HepG2 (cell line): ENCODE measurements around the gene LSM14B. TPM values are rescaled to one million over a fixed set of nuclear protein-coding genes. Genes with fewer than 3 reads are reported as not detected.

Source experiments
- BRCA1 ChIP-seq: sonication (generic); formaldehyde crosslinking; IDR thresholded peaks from 2 replicates; pipeline ENCODE4 v1.4.0; 2020; ENCODE audit warnings: missing genetic modification reagents
- CHCHD3 ChIP-seq: sonication (generic); formaldehyde crosslinking; IDR thresholded peaks from 2 replicates; pipeline ENCODE4 v1.8.0; 2022; ENCODE audit warnings: mild to moderate bottlenecking, missing genetic modification reagents, moderate library complexity
- GABPA ChIP-seq, 2 experiments: IDR thresholded peaks; 2 replicates each; pipeline ENCODE4 v1.6.1; 2011 to 2016; ENCODE audit warnings: low read depth in 2 of 2, low read length in 1 of 2, missing biosample characterization in 1 of 2, missing genetic modification characterization in 1 of 2
- HES4 ChIP-seq: sonication (generic); formaldehyde crosslinking; IDR thresholded peaks from 2 replicates; pipeline ENCODE4 v1.9.0; 2021; ENCODE audit warnings: mild to moderate bottlenecking, missing genetic modification reagents, borderline replicate concordance
- KLF15 ChIP-seq: sonication (generic); formaldehyde crosslinking; IDR thresholded peaks from 2 replicates; pipeline ENCODE4 v1.8.1; 2023; ENCODE audit warnings: borderline replicate concordance, mild to moderate bottlenecking, inconsistent platforms, missing genetic modification reagents, mixed read lengths
- NCOA1 ChIP-seq: sonication (generic); formaldehyde crosslinking; IDR thresholded peaks from 2 replicates; pipeline ENCODE4 v1.9.0; 2021; ENCODE audit warnings: missing genetic modification reagents
- NFE2L1 ChIP-seq: sonication (generic); formaldehyde crosslinking; IDR thresholded peaks from 2 replicates; pipeline ENCODE4 v1.4.0; 2020; ENCODE audit warnings: missing genetic modification reagents, mild to moderate bottlenecking, borderline replicate concordance
- NKX3-1 ChIP-seq: sonication (generic); formaldehyde crosslinking; IDR thresholded peaks from 2 replicates; pipeline ENCODE4 v1.5.0; 2020; ENCODE audit warnings: missing genetic modification reagents
- NR2C2 ChIP-seq: sonication (generic); formaldehyde crosslinking; IDR thresholded peaks from 2 replicates; pipeline ENCODE4 v1.4.0; 2020; ENCODE audit warnings: missing genetic modification reagents, mild to moderate bottlenecking, moderate library complexity, borderline replicate concordance
- PHF8 ChIP-seq: sonication (generic); formaldehyde crosslinking; IDR thresholded peaks from 2 replicates; pipeline ENCODE4 v1.5.0; 2020; ENCODE audit warnings: missing genetic modification reagents
- POLR2AphosphoS2 ChIP-seq: IDR thresholded peaks from 2 replicates; pipeline ENCODE4 v1.6.1; 2011; ENCODE audit warnings: low read depth, low read length, improper control_type of control experiment
- SIN3A ChIP-seq: IDR thresholded peaks from 2 replicates; pipeline ENCODE4 v1.6.1; 2011; ENCODE audit warnings: low read depth, mild to moderate bottlenecking, control low read depth, low read length, borderline replicate concordance
- SMARCC2 ChIP-seq: fragments of 450-650 bp; IDR thresholded peaks from 2 replicates; pipeline ENCODE4 v1.6.1; 2017; ENCODE audit warnings: antibody characterized with exemption, mild to moderate bottlenecking
- TSC22D2 ChIP-seq: sonication (generic); formaldehyde crosslinking; IDR thresholded peaks from 2 replicates; pipeline ENCODE4 v1.5.1; 2020; ENCODE audit warnings: missing genetic modification reagents, mild to moderate bottlenecking, borderline replicate concordance
- YY1 ChIP-seq: IDR thresholded peaks from 2 replicates; pipeline ENCODE4 v1.6.1; 2011; ENCODE audit warnings: low read length, low read depth, moderate library complexity, mild to moderate bottlenecking; ENCODE audit not compliant: insufficient read depth, insufficient replicate concordance
- ZBTB7A ChIP-seq: sonication (generic); formaldehyde crosslinking; IDR thresholded peaks from 2 replicates; pipeline ENCODE4 v1.8.0; 2022; ENCODE audit warnings: mild to moderate bottlenecking, missing genetic modification reagents
- ZC3H13 ChIP-seq: sonication (generic); formaldehyde crosslinking; IDR thresholded peaks from 2 replicates; pipeline ENCODE4 v1.8.1; 2023; ENCODE audit warnings: mild to moderate bottlenecking, missing genetic modification reagents, moderate library complexity
- ZNF333 ChIP-seq: sonication (generic); formaldehyde crosslinking; IDR thresholded peaks from 2 replicates; pipeline ENCODE4 v1.4.0; 2020; ENCODE audit warnings: mild to moderate bottlenecking, missing genetic modification reagents, borderline replicate concordance
- ZNF33A ChIP-seq: sonication (generic); formaldehyde crosslinking; IDR thresholded peaks from 2 replicates; pipeline ENCODE4 v1.5.1; 2020; ENCODE audit warnings: missing genetic modification reagents, mild to moderate bottlenecking, moderate library complexity, borderline replicate concordance
- ZNF343 ChIP-seq: sonication (generic); formaldehyde crosslinking; IDR thresholded peaks from 2 replicates; pipeline ENCODE4 v1.4.0; 2020; ENCODE audit warnings: mild to moderate bottlenecking, missing genetic modification reagents
- ZNF563 ChIP-seq: sonication (generic); formaldehyde crosslinking; IDR thresholded peaks from 2 replicates; pipeline ENCODE4 v1.8.0; 2022; ENCODE audit warnings: mild to moderate bottlenecking, moderate library complexity, missing genetic modification reagents
- ZNF709 ChIP-seq: sonication (generic); formaldehyde crosslinking; IDR thresholded peaks from 2 replicates; pipeline ENCODE4 v1.5.0; 2020; ENCODE audit warnings: mild to moderate bottlenecking, missing genetic modification reagents
- polyA plus RNA-seq, 8 experiments: library from polyadenylated mRNA; depleted of rRNA in 3 of 8; stranded (reverse) in 7 of 8; unstranded in 1 of 8; fragments of >200 nt; fragmentation: Illumina TruSeq in 4 of 8; extraction: Trizol in 4 of 8; gene quantifications; 2 replicates each; pipeline versions ENCODE4 v1.2.1 to v1.2.3, GENCODE V29; 2011 to 2016; ENCODE audit warnings: low read depth in 4 of 8, missing spikeins in 1 of 8, mixed read lengths in 1 of 8; ENCODE audit not compliant: insufficient read depth in 1 of 8
- total RNA-seq, 5 experiments: library from RNA; depleted of rRNA; stranded (reverse); fragments of >200 nt; fragmentation: Illumina TruSeq; extraction: Trizol; gene quantifications; 2 replicates each; pipeline ENCODE4 v1.2.3, GENCODE V29; 2016; ENCODE audit warnings: low read depth in 1 of 5
- TF ChIP-seq, protein P1 (sequence below): sonication (generic); formaldehyde crosslinking; IDR thresholded peaks from 2 replicates; pipeline ENCODE4 v1.5.1; 2020; ENCODE audit warnings: missing genetic modification reagents, mild to moderate bottlenecking, borderline replicate concordance
- TF ChIP-seq, protein P2 (sequence below): sonication (generic); formaldehyde crosslinking; conservative IDR thresholded peaks from 2 replicates; pipeline ENCODE4 v1.8.0; 2022; ENCODE audit warnings: mild to moderate bottlenecking, moderate library complexity, missing genetic modification reagents
- TF ChIP-seq, protein P3 (sequence below): sonication (generic); formaldehyde crosslinking; IDR thresholded peaks from 2 replicates; pipeline ENCODE4 v1.5.1; 2020; ENCODE audit warnings: missing genetic modification reagents, mild to moderate bottlenecking, borderline replicate concordance

LSM14B gene
- total and polyA plus RNA-seq, 2 of the 13 experiments (the other 11 are each of a cell fraction or from before 2014, with no cell fraction given): 43.3 to 79.2 TPM

DNA sequence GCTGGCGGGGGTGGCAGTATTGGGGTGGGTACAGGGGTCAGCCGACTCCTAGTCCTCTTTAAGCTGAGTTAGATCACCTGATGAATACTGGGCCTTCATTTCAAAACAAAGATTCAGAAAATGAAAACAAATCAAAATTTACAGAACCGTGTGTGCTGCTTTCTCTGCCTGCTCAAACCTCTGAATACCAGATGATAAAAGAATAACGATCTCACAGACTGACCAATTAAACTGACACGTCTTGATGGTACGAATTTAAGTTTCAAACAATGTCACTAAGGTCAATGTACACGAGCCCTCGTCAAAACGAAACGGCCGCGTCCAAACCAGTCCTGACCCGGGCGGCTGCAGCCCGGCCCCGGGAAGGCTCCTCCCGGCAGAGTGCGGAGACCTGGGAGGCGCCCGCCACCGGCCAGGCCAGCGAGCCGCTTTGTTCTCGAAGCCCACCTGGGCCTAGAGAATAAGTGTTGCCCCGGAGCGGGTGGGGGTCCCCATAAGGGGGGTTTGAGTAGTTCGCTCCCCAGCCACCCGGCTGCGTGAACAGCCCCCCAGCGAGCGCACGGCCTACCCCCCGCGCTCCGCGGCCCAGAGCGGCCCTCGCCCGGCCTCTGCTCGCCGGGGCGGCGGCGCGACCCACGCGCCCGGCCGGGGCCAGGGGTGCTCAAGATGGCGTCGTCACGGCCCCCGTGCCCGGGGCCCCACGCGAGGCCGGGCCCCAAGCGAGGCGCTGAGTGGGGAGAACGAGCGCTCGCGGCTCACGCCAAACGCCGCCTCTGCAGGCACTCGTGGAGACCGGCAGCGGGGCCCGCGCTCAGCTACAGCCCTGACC lies 20.2 kb downstream of the LSM14B start (continued):
- TF ChIP-seq ZNF563 (CRISPR knock-in tag) (peak; percentile 66; the same call in 1 of the 2 replicates), ZNF33A (CRISPR knock-in tag) (no peak), TSC22D2 (CRISPR knock-in tag) (no peak), NFE2L1 (0 out of 2 replicates have a peak, but pooled peaks have one; percentile 48), GABPA (IDR thresholded peaks at IDR 0.05; ENCODE audit: low read depth, low read length) (no peak), GABPA (CRISPR knock-in tag; IDR thresholded peaks at IDR 0.05; ENCODE audit: low read depth) (no peak), NKX3-1 (CRISPR knock-in tag) (peak; percentile 22; the same call in 1 of the 2 replicates), POLR2AphosphoS2 (peak; percentile 53; the same call in 1 of the 2 replicates), SMARCC2 (no peak), ZC3H13 (CRISPR knock-in tag) (peak; percentile 5; the same call in 1 of the 2 replicates), BRCA1 (CRISPR knock-in tag) (no peak), ZNF333 (CRISPR knock-in tag) (no peak), NCOA1 (CRISPR knock-in tag) (peak; percentile 56; the same call in 1 of the 2 replicates), ZNF709 (CRISPR knock-in tag) (peak; percentile 18; the same call in 1 of the 2 replicates), HES4 (CRISPR knock-in tag) (0 out of 2 replicates have a peak, but pooled peaks have one; percentile 15), CHCHD3 (0 out of 2 replicates have a peak, but pooled peaks have one; percentile 31), ZBTB7A (CRISPR knock-in tag) (0 out of 2 replicates have a peak, but pooled peaks have one; percentile 8), YY1 (peak; percentile 74), SIN3A (peak; percentile 0; the same call in 1 of the 2 replicates), KLF15 (CRISPR knock-in tag) (no peak), ZNF343 (CRISPR knock-in tag) (no peak), PHF8 (CRISPR knock-in tag) (peak; percentile 55; the same call in 1 of the 2 replicates), NR2C2 (CRISPR knock-in tag) (peak; percentile 9; the same call in 1 of the 2 replicates)
- TF ChIP-seq, protein P1, sequence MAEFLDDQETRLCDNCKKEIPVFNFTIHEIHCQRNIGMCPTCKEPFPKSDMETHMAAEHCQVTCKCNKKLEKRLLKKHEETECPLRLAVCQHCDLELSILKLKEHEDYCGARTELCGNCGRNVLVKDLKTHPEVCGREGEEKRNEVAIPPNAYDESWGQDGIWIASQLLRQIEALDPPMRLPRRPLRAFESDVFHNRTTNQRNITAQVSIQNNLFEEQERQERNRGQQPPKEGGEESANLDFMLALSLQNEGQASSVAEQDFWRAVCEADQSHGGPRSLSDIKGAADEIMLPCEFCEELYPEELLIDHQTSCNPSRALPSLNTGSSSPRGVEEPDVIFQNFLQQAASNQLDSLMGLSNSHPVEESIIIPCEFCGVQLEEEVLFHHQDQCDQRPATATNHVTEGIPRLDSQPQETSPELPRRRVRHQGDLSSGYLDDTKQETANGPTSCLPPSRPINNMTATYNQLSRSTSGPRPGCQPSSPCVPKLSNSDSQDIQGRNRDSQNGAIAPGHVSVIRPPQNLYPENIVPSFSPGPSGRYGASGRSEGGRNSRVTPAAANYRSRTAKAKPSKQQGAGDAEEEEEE (CRISPR knock-in tag): 0 out of 2 replicates have a peak, but pooled peaks have one; percentile 11
- TF ChIP-seq, protein P2, sequence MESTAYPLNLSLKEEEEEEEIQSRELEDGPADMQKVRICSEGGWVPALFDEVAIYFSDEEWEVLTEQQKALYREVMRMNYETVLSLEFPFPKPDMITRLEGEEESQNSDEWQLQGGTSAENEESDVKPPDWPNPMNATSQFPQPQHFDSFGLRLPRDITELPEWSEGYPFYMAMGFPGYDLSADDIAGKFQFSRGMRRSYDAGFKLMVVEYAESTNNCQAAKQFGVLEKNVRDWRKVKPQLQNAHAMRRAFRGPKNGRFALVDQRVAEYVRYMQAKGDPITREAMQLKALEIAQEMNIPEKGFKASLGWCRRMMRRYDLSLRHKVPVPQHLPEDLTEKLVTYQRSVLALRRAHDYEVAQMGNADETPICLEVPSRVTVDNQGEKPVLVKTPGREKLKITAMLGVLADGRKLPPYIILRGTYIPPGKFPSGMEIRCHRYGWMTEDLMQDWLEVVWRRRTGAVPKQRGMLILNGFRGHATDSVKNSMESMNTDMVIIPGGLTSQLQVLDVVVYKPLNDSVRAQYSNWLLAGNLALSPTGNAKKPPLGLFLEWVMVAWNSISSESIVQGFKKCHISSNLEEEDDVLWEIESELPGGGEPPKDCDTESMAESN (CRISPR knock-in tag): no peak; the same call in 1 of the 2 replicates
- TF ChIP-seq, protein P3, sequence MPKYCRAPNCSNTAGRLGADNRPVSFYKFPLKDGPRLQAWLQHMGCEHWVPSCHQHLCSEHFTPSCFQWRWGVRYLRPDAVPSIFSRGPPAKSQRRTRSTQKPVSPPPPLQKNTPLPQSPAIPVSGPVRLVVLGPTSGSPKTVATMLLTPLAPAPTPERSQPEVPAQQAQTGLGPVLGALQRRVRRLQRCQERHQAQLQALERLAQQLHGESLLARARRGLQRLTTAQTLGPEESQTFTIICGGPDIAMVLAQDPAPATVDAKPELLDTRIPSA (CRISPR knock-in tag): peak; percentile 62; the same call in 1 of the 2 replicates
